Measurements from ENCODE around the gene PRKAA2. TPM values are rescaled to one million over a fixed set of nuclear protein-coding genes. Genes with fewer than 3 reads are reported as not detected.
"Not testable (repeated sequence)": the region's sequence is repeated elsewhere in the genome, so short reads cannot be mapped to it uniquely, and the experiment has no call there.

The PRKAA2 gene
- total RNA-seq: under 0.01 TPM

- H3K27me3 ChIP-seq (ENCODE audit: insufficient read depth, low read length): peaks cover 63% of the 10 kb centered on the region
- no peaks in the 10 kb centered on the region for H3K9me3 ChIP-seq (ENCODE audit: low read depth, low read length)
- H3K4me3 ChIP-seq (ENCODE audit: low read length): no peak within 1 kb of the TSS
- H3K4me1 ChIP-seq (ENCODE audit: insufficient read depth, low read length): peaks cover 3% of the 10 kb centered on the region
Observed at GRCh38 chr1:56644919-56645676, at the start of gene PRKAA2. TSS of gene PRKAA2 (plus strand) at chr1:56645314. CDS start at chr1:56645388, 74 bp downstream.

- not testable (repeated sequence) for H3K27me3 ChIP-seq (ENCODE audit: insufficient read depth, low read length); H3K4me1 ChIP-seq (ENCODE audit: insufficient read depth, low read length); H3K4me3 ChIP-seq (ENCODE audit: low read length); H3K9me3 ChIP-seq (ENCODE audit: low read depth, low read length)
Observed at GRCh38 chr1:56595397-56596191, 49.5 kb upstream of the PRKAA2 start.

GRCh38 chr1:56610097-56610496 is 35.0 kb upstream of the PRKAA2 start:
- H3K27me3 ChIP-seq (ENCODE audit: insufficient read depth, low read length); H3K9me3 ChIP-seq (ENCODE audit: low read depth, low read length); H3K4me3 ChIP-seq (ENCODE audit: low read length); H3K4me1 ChIP-seq (ENCODE audit: insufficient read depth, low read length): not testable (repeated sequence)

GRCh38 chr1:56610770-56611169 is 34.3 kb upstream of the PRKAA2 start:
- not testable (repeated sequence) for H3K27me3 ChIP-seq (ENCODE audit: insufficient read depth, low read length); H3K4me3 ChIP-seq (ENCODE audit: low read length); H3K9me3 ChIP-seq (ENCODE audit: low read depth, low read length); H3K4me1 ChIP-seq (ENCODE audit: insufficient read depth, low read length)

- Histone ChIP-seq H3K4me3 (ENCODE audit: low read length) (no peak overlapping the region), H3K4me1 (ENCODE audit: insufficient read depth, low read length) (no peaks in the 10 kb centered on the region), H3K27me3 (ENCODE audit: insufficient read depth, low read length) (peaks cover 3% of the 10 kb centered on the region), H3K9me3 (ENCODE audit: low read depth, low read length) (no peaks in the 10 kb centered on the region)
Observed at GRCh38 chr1:56617141-56617540, 28.0 kb upstream of the PRKAA2 start.

GRCh38 chr1:56625819-56626440 is 19.2 kb upstream of the PRKAA2 start:
- H3K4me3 ChIP-seq (ENCODE audit: low read length): no peak overlapping the region
- peaks cover 12% of the 10 kb centered on the region for H3K27me3 ChIP-seq (ENCODE audit: insufficient read depth, low read length)
- H3K9me3 ChIP-seq (ENCODE audit: low read depth, low read length): no peaks in the 10 kb centered on the region
- no peaks in the 10 kb centered on the region for H3K4me1 ChIP-seq (ENCODE audit: insufficient read depth, low read length)

GRCh38 chr1:56626546-56626945 is 18.6 kb upstream of the PRKAA2 start:
- H3K27me3 ChIP-seq (ENCODE audit: insufficient read depth, low read length): peaks cover 12% of the 10 kb centered on the region
- H3K9me3 ChIP-seq (ENCODE audit: low read depth, low read length): no peaks in the 10 kb centered on the region
- no peaks in the 10 kb centered on the region for H3K4me1 ChIP-seq (ENCODE audit: insufficient read depth, low read length)
- H3K4me3 ChIP-seq (ENCODE audit: low read length): no peak overlapping the region

- H3K9me3 ChIP-seq (ENCODE audit: low read depth, low read length): no peaks in the 10 kb centered on the region
- H3K4me1 ChIP-seq (ENCODE audit: insufficient read depth, low read length): no peaks in the 10 kb centered on the region
- H3K4me3 ChIP-seq (ENCODE audit: low read length): no peak overlapping the region
Observed at GRCh38 chr1:56627019-56627635, 18.0 kb upstream of the PRKAA2 start.

GRCh38 chr1:56627636-56628039 is 17.5 kb upstream of the PRKAA2 start:
- Histone ChIP-seq H3K4me3 (ENCODE audit: low read length) (no peak overlapping the region), H3K4me1 (ENCODE audit: insufficient read depth, low read length) (no peaks in the 10 kb centered on the region), H3K9me3 (ENCODE audit: low read depth, low read length) (no peaks in the 10 kb centered on the region), H3K27me3 (ENCODE audit: insufficient read depth, low read length) (peaks cover 12% of the 10 kb centered on the region)

More at GRCh38 chr1:56627019-56627635, 18.0 kb upstream of the PRKAA2 start:
- H3K27me3 ChIP-seq (ENCODE audit: insufficient read depth, low read length): peaks cover 12% of the 10 kb centered on the region

GRCh38 chr1:56630786-56631185 is 14.3 kb upstream of the PRKAA2 start:
- Histone ChIP-seq H3K27me3 (ENCODE audit: insufficient read depth, low read length) (peaks cover 6% of the 10 kb centered on the region), H3K4me3 (ENCODE audit: low read length) (no peak overlapping the region), H3K4me1 (ENCODE audit: insufficient read depth, low read length) (no peaks in the 10 kb centered on the region), H3K9me3 (ENCODE audit: low read depth, low read length) (no peaks in the 10 kb centered on the region)

GRCh38 chr1:56631901-56632300 is 13.2 kb upstream of the PRKAA2 start:
- Histone ChIP-seq H3K4me1 (ENCODE audit: insufficient read depth, low read length) (no peaks in the 10 kb centered on the region), H3K9me3 (ENCODE audit: low read depth, low read length) (no peaks in the 10 kb centered on the region), H3K27me3 (ENCODE audit: insufficient read depth, low read length) (peaks cover 6% of the 10 kb centered on the region), H3K4me3 (ENCODE audit: low read length) (no peak overlapping the region)

GRCh38 chr1:56634981-56635380 is 10.1 kb upstream of the PRKAA2 start:
- Histone ChIP-seq H3K27me3 (ENCODE audit: insufficient read depth, low read length) (peaks cover 4% of the 10 kb centered on the region), H3K4me3 (ENCODE audit: low read length) (no peak overlapping the region), H3K4me1 (ENCODE audit: insufficient read depth, low read length) (no peaks in the 10 kb centered on the region), H3K9me3 (ENCODE audit: low read depth, low read length) (no peaks in the 10 kb centered on the region)

GRCh38 chr1:56638248-56638647 is 6.9 kb upstream of the PRKAA2 start:
- peaks cover 17% of the 10 kb centered on the region for H3K27me3 ChIP-seq (ENCODE audit: insufficient read depth, low read length)
- H3K4me1 ChIP-seq (ENCODE audit: insufficient read depth, low read length): no peaks in the 10 kb centered on the region
- no peak overlapping the region for H3K4me3 ChIP-seq (ENCODE audit: low read length)
- H3K9me3 ChIP-seq (ENCODE audit: low read depth, low read length): no peaks in the 10 kb centered on the region

- Histone ChIP-seq H3K4me3 (ENCODE audit: low read length) (no peak overlapping the region), H3K27me3 (ENCODE audit: insufficient read depth, low read length) (peaks cover 27% of the 10 kb centered on the region), H3K9me3 (ENCODE audit: low read depth, low read length) (no peaks in the 10 kb centered on the region), H3K4me1 (ENCODE audit: insufficient read depth, low read length) (no peaks in the 10 kb centered on the region)
Observed at GRCh38 chr1:56639211-56639610, 5.9 kb upstream of the PRKAA2 start.

- Histone ChIP-seq H3K27me3 (ENCODE audit: insufficient read depth, low read length) (peaks cover 59% of the 10 kb centered on the region), H3K4me3 (ENCODE audit: low read length) (no peak overlapping the region), H3K9me3 (ENCODE audit: low read depth, low read length) (no peaks in the 10 kb centered on the region), H3K4me1 (ENCODE audit: insufficient read depth, low read length) (peaks cover 3% of the 10 kb centered on the region)
Observed at GRCh38 chr1:56643661-56644060, 1.5 kb upstream of the PRKAA2 start.

Measured in mononuclear cell (primary cell).